22Rv1 (cell line): ENCODE measurements around the gene DLD.

Experiments used
- H3K27ac ChIP-seq: fragments of 450-650 bp; 2 replicates; pipeline ENCODE4 v1.5.1; 2017
- CTCF ChIP-seq: fragments of 450-650 bp; IDR thresholded peaks from 2 replicates; pipeline ENCODE4 v1.5.1; 2017; ENCODE audit warnings: mild to moderate bottlenecking
- ZFX ChIP-seq: fragments of 450-650 bp; IDR thresholded peaks from 2 replicates; pipeline ENCODE4 v1.6.1; 2017; ENCODE audit warnings: antibody characterized with exemption, borderline replicate concordance

The DLD gene

DNA sequence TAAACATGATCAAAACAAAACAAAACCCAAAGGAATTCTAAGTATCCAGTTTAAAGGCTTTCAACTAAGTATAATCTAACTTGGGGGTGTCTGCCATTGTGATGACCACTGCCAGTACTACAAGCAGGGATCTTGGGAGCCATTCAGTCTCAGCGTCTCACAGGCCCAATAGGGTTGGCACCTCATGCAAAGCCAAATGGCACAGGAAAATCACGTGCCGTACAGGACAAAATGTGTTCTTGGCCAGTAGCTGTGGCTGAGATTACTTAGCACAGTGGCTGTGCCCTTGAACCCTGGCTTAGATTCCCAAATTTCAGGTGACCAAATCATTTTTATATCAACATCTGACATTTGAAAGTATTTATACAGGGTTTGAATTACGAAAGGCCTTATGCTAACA lies 50.0 kb downstream of the DLD start:
- H3K27ac ChIP-seq, result no peak overlapping the region
- TF ChIP-seq CTCF (no peak), ZFX (no peak)

- TF ChIP-seq CTCF (no peak), ZFX (no peak)
- no peak overlapping the region for H3K27ac ChIP-seq
These were observed 52.0 kb downstream of the DLD start for GRCh38 chr7:107943018-107943417.

DNA sequence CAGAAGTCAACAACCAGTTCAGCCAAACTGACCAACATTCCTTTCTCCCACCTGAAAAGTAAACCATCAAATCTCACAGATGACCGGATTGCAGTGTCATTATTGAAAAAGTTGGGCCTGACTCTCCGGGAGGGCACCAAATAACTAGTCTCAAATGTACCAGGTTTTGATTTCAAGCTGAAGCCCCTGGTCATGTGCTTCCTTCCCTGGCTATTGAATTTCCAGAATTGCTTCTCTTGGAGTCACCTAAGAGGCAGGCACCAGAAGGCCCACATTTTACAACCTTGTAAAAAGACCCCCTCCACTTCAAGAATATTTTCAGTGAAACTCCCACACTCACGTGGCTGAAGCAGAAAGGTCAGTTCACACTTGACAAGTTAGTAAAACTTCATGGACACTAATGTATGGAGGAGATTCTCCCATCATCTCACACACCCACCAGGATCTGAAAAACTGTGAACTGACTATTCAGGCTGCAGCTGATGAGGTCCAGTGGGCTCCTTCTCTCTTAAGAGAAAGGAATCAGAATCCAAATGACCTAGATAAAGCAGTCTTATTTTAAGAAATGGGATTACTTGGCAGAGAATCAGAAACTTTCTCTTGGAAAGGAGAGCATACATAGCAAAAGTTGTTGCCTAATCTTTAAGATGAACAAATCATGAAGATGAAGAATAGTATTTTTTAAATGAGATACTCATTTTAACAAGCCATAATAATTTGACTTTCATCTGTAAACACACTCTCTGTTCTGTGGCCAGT lies 53.6 kb downstream of the DLD start:
- no peak overlapping the region for H3K27ac ChIP-seq
- TF ChIP-seq ZFX (no peak), CTCF (no peak)

- H3K27ac ChIP-seq, result no peak overlapping the region
- no peak for TF ChIP-seq CTCF
- no peak for TF ChIP-seq ZFX
These were observed 54.3 kb downstream of the DLD start for GRCh38 chr7:107945332-107945731.

GRCh38 chr7:107946451-107946850 lies 55.5 kb downstream of the DLD start:
- H3K27ac ChIP-seq, result no peak overlapping the region
- TF ChIP-seq CTCF (no peak), ZFX (no peak)

GRCh38 chr7:107946881-107947280 lies 55.9 kb downstream of the DLD start:
- no peak overlapping the region for H3K27ac ChIP-seq
- TF ChIP-seq CTCF, result no peak
- no peak for TF ChIP-seq ZFX

DNA sequence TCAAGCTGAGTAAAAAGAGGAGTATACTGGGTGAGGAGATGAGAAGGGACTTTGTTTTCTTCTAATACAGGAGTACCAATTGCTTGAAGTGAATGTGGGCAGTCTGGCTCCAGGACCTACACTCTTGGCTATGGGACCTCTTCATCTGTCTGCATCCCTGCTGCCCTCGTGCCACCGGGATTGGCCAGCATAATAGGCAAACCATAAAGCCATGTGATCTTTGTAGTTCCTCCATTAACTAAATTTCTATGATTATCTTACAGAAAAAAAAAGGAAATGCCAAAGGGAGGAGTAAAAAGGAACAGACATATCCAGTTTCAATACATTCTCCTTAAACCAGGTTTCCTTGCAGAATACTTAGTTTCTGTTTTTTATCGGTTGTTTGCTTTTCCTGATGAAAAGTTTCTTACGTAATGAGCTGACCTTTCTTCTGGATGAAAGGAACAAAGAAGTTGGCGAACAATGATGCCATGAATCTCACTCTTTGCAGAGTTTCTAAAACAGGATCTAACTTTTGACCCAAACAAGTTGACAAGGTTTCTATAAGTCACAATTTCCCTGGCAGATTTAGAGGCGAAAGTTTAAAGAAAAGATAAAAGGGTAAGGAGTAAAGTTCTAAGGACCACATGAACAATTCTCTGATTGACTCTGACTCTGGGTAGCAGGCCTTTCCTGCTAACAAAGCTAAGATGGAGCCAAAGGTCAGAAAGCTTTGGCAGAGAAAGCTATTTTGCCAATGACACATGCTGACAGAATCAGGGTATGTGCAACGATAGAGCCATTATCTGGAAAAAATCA lies 57.9 kb downstream of the DLD start:
- H3K27ac ChIP-seq, result peak overlapping the region; percentile 37

More for the DNA sequence above, 57.9 kb downstream of the DLD start:
- TF ChIP-seq CTCF (no peak), ZFX (no peak)
